C4-2B (cell line): ENCODE measurements around the gene BPHL.
"Not testable (repeated sequence)": the region's sequence is repeated elsewhere in the genome, so short reads cannot be mapped to it uniquely, and the experiment has no call there.

ENCODE experiments used
- ZFX ChIP-seq: fragments of 450-650 bp; IDR thresholded peaks from 2 replicates; pipeline ENCODE4 v1.6.1; 2017
- TF ChIP-seq, protein P1 (sequence below): fragments of 450-650 bp; conservative IDR thresholded peaks from 2 replicates; pipeline ENCODE4 v1.5.1; 2017; ENCODE audit warnings: mild to moderate bottlenecking

DNA sequence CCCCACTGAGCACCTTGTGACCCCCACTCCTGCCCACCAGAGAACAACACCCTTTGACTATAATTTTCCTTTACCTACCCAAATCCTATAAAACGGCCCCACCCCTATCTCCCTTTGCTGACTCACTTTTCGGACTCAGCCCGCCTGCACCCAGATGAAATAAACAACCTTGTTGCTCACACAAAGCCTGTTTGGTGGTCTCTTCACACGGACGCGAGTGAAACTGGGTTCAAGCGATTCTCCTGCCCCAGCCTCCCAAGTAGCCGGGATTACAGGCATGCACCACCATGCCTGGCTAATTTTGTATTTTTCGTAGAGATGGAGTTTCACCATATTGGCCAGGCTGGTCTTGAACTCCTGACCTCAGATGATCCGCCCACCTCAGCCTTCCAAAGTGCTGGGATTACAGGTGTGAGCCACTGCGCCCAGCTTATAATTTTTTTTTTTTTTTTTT lies 55.2 kb downstream of the BPHL start:
- TF ChIP-seq, protein P1, sequence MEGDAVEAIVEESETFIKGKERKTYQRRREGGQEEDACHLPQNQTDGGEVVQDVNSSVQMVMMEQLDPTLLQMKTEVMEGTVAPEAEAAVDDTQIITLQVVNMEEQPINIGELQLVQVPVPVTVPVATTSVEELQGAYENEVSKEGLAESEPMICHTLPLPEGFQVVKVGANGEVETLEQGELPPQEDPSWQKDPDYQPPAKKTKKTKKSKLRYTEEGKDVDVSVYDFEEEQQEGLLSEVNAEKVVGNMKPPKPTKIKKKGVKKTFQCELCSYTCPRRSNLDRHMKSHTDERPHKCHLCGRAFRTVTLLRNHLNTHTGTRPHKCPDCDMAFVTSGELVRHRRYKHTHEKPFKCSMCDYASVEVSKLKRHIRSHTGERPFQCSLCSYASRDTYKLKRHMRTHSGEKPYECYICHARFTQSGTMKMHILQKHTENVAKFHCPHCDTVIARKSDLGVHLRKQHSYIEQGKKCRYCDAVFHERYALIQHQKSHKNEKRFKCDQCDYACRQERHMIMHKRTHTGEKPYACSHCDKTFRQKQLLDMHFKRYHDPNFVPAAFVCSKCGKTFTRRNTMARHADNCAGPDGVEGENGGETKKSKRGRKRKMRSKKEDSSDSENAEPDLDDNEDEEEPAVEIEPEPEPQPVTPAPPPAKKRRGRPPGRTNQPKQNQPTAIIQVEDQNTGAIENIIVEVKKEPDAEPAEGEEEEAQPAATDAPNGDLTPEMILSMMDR, result not testable (repeated sequence)
- not testable (repeated sequence) for TF ChIP-seq ZFX
